ENCODE results near the gene AS3MT.
"Not testable (repeated sequence)": the region's sequence is repeated elsewhere in the genome, so short reads cannot be mapped to it uniquely, and the experiment has no call there.

AS3MT gene

GRCh38 chr10:102855731-102856436 lies 13.4 kb upstream of the AS3MT start:
- in situ Hi-C loops (cut with HindIII; ENCODE audit: low sequenced_read_pairs): not testable (repeated sequence)

- in situ Hi-C loops (cut with HindIII; ENCODE audit: low sequenced_read_pairs): no loop called here
These were observed 12.4 kb upstream of the AS3MT start for GRCh38 chr10:102856758-102857424.

- in situ Hi-C loops (cut with HindIII; ENCODE audit: low sequenced_read_pairs): no loop called here
These were observed 9.4 kb upstream of the AS3MT start for GRCh38 chr10:102859911-102860310.

- in situ Hi-C loops (cut with HindIII; ENCODE audit: low sequenced_read_pairs): no loop called here
These were observed 5.6 kb upstream of the AS3MT start for GRCh38 chr10:102863660-102864059.

GRCh38 chr10:102865620-102866019 lies 3.6 kb upstream of the AS3MT start:
- in situ Hi-C loops (cut with HindIII; ENCODE audit: low sequenced_read_pairs): no loop called here

- in situ Hi-C loops (cut with HindIII; ENCODE audit: low sequenced_read_pairs): no loop called here
These were observed 386 bp upstream of the AS3MT start for GRCh38 chr10:102868911-102869257.

- in situ Hi-C loops (cut with HindIII; ENCODE audit: low sequenced_read_pairs): no loop called here
These were observed 951 bp downstream of the AS3MT start for GRCh38 chr10:102870221-102870620.

- in situ Hi-C loops (cut with HindIII; ENCODE audit: low sequenced_read_pairs): no loop called here
These were observed 2.9 kb downstream of the AS3MT start for GRCh38 chr10:102872163-102872562.

GRCh38 chr10:102876747-102877153 lies 7.5 kb downstream of the AS3MT start:
- in situ Hi-C loops (cut with HindIII; ENCODE audit: low sequenced_read_pairs): no loop called here

- in situ Hi-C loops (cut with HindIII; ENCODE audit: low sequenced_read_pairs): no loop called here
These were observed 9.4 kb downstream of the AS3MT start for GRCh38 chr10:102878629-102879028.

GRCh38 chr10:102880256-102880655 lies 11.0 kb downstream of the AS3MT start:
- in situ Hi-C loops (cut with HindIII; ENCODE audit: low sequenced_read_pairs): no loop called here

- in situ Hi-C loops (cut with HindIII; ENCODE audit: low sequenced_read_pairs): no loop called here
These were observed 18.8 kb downstream of the AS3MT start for GRCh38 chr10:102888048-102888447.

GRCh38 chr10:102894466-102895213 lies 25.4 kb downstream of the AS3MT start:
- in situ Hi-C loops (cut with HindIII; ENCODE audit: low sequenced_read_pairs): no loop called here

GRCh38 chr10:102900006-102900405 lies 30.7 kb downstream of the AS3MT start:
- in situ Hi-C loops (cut with HindIII; ENCODE audit: low sequenced_read_pairs): no loop called here

- in situ Hi-C loops (cut with HindIII; ENCODE audit: low sequenced_read_pairs): no loop called here
These were observed 35.1 kb downstream of the AS3MT start for GRCh38 chr10:102904346-102904745.

GRCh38 chr10:102906507-102906906 lies 37.2 kb downstream of the AS3MT start:
- in situ Hi-C loops (cut with HindIII; ENCODE audit: low sequenced_read_pairs): no loop called here

GRCh38 chr10:102914781-102915180 lies 45.5 kb downstream of the AS3MT start:
- in situ Hi-C loops (cut with HindIII; ENCODE audit: low sequenced_read_pairs): no loop called here

GRCh38 chr10:102916173-102916572 lies 46.9 kb downstream of the AS3MT start:
- in situ Hi-C loops (cut with HindIII; ENCODE audit: low sequenced_read_pairs): no loop called here

- in situ Hi-C loops (cut with HindIII; ENCODE audit: low sequenced_read_pairs): no loop called here
These were observed 48.2 kb downstream of the AS3MT start for GRCh38 chr10:102917314-102917961.

GRCh38 chr10:102917962-102918816 lies 48.9 kb downstream of the AS3MT start, which contains the start of gene CNNM2:
TSS of gene CNNM2 (plus strand) at chr10:102918294. CDS start at chr10:102918481, 187 bp downstream.
- in situ Hi-C loops (cut with HindIII; ENCODE audit: low sequenced_read_pairs): no loop called here
